ENCODE results near the gene GAMT. TPM values are rescaled to one million over a fixed set of nuclear protein-coding genes. Genes with fewer than 3 reads are reported as not detected.
A peak's percentile ranks its signal among the peaks of the same experiment; 100 is the strongest.

Gene GAMT
- total and polyA plus RNA-seq, 2 experiments from 2014 or later, result 21.5 to 36.9 TPM

DNA sequence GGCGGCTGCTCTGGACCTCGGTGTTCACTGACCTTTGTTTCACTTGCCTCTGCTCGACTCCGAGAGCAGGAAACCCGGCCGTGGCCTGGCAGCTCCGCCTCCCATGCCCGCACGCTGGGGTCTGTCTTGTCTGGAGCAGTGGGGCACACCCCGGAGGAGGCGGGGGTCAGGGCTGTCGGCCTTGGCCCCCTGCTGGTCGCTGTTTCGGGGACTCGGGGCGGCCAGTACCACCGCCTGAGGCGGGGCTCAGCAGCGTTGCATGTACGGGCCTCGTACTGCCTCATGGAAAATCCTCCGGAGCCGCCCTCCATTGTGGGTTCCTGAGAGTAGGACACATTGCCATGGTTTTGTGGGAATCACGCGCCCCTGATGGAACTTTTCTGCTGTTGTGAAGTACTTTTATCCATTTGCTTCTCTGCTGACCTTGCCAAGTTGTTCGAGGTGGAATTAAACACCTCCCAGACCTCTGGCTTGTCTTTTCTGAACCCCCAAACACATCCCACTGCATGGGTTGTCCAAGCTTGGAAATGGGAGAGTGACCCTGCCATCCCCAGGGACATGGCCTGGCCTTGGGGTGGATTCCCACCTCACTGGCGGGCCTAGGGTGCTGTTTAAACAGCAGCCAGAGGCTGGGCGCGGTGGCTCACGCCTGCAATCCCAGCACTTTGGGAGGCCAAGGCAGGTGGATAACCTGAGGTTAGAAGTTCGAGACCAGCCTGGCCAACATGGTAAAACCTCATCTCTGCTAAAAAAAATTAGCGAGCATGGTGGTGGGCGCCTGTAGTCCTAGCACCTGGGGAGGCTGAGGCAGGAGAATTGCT lies 23.2 kb downstream of the GAMT start:
- no peak for DNase-seq (ENCODE audit: low spot score)
- Mint-ChIP-seq H3K36me3 (ENCODE audit: low read depth) (peaks cover 30% of the 10 kb centered on the region), H3K9me3 (peaks cover 2% of the 10 kb centered on the region; the same call in 2 of the 3 replicates), H3K4me1 (peaks cover 10% of the 10 kb centered on the region; the same call in 2 of the 3 replicates), H3K27me3 (ENCODE audit: insufficient read depth, low read depth, poor library complexity) (peaks cover 17% of the 10 kb centered on the region), H3K27ac (no peak overlapping the region), H3K4me3 (no peak overlapping the region)
- ATAC-seq, result peak; percentile 11; the same call in 2 of the 3 replicates
- Histone ChIP-seq H3K9me2 (ENCODE audit: insufficient read depth) (no peaks in the 10 kb centered on the region), H3K4me2 (no peak overlapping the region), H3K79me2 (replicated peaks; ENCODE audit: insufficient read depth) (no peaks in the 10 kb centered on the region), H3K4me3 (no peak overlapping the region), H3K4me1 (ENCODE audit: insufficient read depth) (peaks cover 9% of the 10 kb centered on the region; the same call in 1 of the 2 replicates), H3F3A (replicated peaks; ENCODE audit: low read depth) (peaks cover 16% of the 10 kb centered on the region), H4K20me1 (replicated peaks; ENCODE audit: insufficient read depth) (peaks cover 4% of the 10 kb centered on the region), H3K36me3 (ENCODE audit: insufficient read depth) (no peaks in the 10 kb centered on the region; the same call in 1 of the 2 replicates), H3K27ac (ENCODE audit: low read depth) (no peak overlapping the region), H3K27me3 (ENCODE audit: insufficient read depth) (no peaks in the 10 kb centered on the region), H2AFZ (no peak overlapping the region)
- no peak for TF ChIP-seq ZNF462 (CRISPR knock-in tag; IDR thresholded peaks at IDR 0.05)
- no peak for TF ChIP-seq ETS1 (IDR thresholded peaks at IDR 0.05)
- no peak for TF ChIP-seq ZNF114 (CRISPR knock-in tag; IDR thresholded peaks at IDR 0.05)
- no peak for TF ChIP-seq REST (IDR thresholded peaks at IDR 0.05; ENCODE audit: unreplicated experiment)
- no peak for TF ChIP-seq POLR2AphosphoS5 (IDR thresholded peaks at IDR 0.05; ENCODE audit: low read depth)
- no peak for TF ChIP-seq ZNF331 (CRISPR knock-in tag; IDR thresholded peaks at IDR 0.05; ENCODE audit: low read depth)
- no peak for TF ChIP-seq CREB1 (CRISPR knock-in tag; IDR thresholded peaks at IDR 0.05; ENCODE audit: low read depth)
- no peak for TF ChIP-seq EZH2 (IDR thresholded peaks at IDR 0.05; ENCODE audit: low read depth, unreplicated experiment)
- TF ChIP-seq NANOG (IDR thresholded peaks at IDR 0.05; ENCODE audit: borderline replicate concordance), result no peak
- TF ChIP-seq, protein P1, sequence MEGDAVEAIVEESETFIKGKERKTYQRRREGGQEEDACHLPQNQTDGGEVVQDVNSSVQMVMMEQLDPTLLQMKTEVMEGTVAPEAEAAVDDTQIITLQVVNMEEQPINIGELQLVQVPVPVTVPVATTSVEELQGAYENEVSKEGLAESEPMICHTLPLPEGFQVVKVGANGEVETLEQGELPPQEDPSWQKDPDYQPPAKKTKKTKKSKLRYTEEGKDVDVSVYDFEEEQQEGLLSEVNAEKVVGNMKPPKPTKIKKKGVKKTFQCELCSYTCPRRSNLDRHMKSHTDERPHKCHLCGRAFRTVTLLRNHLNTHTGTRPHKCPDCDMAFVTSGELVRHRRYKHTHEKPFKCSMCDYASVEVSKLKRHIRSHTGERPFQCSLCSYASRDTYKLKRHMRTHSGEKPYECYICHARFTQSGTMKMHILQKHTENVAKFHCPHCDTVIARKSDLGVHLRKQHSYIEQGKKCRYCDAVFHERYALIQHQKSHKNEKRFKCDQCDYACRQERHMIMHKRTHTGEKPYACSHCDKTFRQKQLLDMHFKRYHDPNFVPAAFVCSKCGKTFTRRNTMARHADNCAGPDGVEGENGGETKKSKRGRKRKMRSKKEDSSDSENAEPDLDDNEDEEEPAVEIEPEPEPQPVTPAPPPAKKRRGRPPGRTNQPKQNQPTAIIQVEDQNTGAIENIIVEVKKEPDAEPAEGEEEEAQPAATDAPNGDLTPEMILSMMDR (conservative IDR thresholded peaks at IDR 0.05; ENCODE audit: low read depth in 2 of 2), result no peak; a peak in 1 of 4 replicates
- no peak for TF ChIP-seq JUNB (IDR thresholded peaks at IDR 0.05; ENCODE audit: unreplicated experiment)
- no peak for TF ChIP-seq STAT1 (IDR thresholded peaks at IDR 0.05; ENCODE audit: unreplicated experiment)
- no peak for TF ChIP-seq EZH2phosphoT487 (IDR thresholded peaks at IDR 0.05; ENCODE audit: unreplicated experiment)

Data from GM23338 (cell line).